HG03025 (cell line): ENCODE measurements around the gene RAD51B.
A peak's percentile ranks its signal among the peaks of the same experiment; 100 is the strongest.
"Not testable (repeated sequence)": the region's sequence is repeated elsewhere in the genome, so short reads cannot be mapped to it uniquely, and the experiment has no call there.

ENCODE experiments used
- ATAC-seq: cut with Tn5 transposase; IDR thresholded peaks from one replicate; pipeline ENCODE4 v1.9.1; 2021; ENCODE audit warnings: mild to moderate bottlenecking, moderate library complexity; ENCODE audit not compliant: unreplicated experiment, low FRiP score

RAD51B gene

DNA sequence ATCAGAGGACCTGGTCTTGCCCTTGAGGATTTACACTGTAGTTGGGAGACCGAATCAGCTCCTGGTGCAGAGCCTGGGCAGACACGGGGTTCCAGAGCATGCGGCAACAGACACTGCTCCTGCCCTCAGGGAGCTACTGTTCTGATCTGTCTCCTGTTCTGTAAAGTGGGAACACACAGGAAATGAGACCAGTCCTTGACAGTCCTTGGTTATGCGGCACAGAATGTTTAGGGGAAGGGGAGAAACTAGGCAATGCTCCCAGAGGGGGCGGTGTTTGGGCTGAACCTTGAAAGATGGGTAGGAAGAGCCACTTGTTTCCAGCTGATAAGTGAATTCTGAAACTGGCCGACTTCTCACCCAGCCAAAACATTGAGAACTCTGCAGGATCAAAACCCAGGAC, 840.9 kb downstream of the RAD51B start:
- ATAC-seq, result no peak

DNA sequence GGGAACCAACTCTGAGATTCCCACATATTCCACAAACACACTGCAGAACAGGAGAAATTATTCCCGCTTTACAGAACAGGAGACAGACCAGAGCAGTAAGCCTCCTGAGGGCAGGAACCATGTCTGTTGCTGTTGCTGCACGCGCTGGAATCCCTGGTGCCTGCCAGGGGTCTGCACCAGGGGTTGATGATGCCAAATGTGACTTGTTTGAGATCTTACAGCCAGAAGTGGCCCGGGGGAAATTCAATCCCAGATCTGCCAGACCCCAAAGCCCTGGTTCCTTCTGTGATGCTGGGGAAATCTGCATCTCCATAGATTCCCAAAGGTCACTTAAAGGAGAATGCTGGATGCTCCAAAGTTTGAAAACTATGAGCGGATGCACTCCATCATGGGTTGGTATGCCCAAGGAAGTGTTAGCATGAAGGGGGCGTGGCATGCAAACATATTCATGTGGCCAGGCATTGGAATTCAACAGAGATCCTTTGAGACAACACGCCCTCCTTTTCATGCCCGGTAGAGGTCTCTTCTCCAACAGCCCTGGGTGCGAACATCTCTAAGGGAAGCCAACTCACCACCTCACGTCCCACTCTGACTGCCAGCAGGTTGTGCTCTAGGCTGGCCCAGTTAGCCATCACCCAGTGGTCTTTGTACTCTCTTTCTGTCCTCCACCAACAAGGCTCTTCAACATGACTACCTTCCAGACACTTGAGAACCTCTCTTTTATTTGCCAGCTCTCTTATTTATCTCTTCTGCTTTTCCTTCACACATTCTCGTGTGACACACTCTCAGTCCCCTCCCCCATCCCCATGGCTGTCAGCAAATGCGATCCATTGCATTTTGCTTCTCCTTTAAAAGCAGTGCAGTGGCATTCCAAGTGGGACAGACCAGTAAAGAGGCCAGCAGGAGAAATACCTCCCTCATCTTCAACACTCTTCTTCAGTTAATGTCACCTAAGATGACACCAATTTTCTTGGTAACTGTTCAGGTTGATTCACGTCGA, 841.9 kb downstream of the RAD51B start:
- ATAC-seq, result no peak

DNA sequence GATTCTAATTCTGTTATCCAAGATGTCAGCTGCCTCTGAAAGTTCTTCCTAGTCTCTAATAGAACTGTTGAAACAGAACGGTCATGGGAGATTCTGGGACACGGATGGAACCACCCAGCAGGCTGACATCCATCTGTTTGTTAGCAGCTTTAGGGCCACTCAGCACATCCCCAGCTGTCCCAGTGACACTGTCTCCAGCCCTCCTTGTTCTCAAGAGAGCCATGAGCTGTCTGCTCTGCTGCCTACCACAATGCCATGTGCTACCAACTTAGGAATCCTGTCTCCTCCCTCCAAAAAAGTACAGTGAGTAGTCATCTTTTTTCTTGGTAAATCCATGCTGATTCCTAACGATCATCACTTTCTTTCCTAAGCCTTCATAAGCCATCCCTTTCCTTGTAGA, 842.8 kb downstream of the RAD51B start:
- no peak for ATAC-seq

DNA sequence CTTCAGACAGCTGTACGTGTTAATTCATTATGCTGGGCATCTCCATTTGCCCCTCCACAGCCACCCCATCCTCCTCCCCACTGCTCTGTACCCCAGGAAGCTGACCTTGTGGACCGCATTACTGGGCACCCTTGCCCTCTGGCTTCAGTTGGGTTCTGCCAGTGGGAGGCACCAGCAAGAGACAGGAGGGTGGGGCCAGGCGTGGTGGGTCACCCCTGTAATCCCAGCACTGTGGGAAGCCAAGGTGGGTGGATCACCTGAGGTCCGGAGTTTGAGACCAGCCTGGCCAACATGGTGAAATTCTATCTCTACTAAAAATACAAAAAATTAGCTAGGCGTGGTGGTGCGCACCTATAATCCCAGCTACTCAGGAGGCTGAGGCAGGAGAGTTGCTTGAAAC, 843.2 kb downstream of the RAD51B start:
- not testable (repeated sequence) for ATAC-seq

DNA sequence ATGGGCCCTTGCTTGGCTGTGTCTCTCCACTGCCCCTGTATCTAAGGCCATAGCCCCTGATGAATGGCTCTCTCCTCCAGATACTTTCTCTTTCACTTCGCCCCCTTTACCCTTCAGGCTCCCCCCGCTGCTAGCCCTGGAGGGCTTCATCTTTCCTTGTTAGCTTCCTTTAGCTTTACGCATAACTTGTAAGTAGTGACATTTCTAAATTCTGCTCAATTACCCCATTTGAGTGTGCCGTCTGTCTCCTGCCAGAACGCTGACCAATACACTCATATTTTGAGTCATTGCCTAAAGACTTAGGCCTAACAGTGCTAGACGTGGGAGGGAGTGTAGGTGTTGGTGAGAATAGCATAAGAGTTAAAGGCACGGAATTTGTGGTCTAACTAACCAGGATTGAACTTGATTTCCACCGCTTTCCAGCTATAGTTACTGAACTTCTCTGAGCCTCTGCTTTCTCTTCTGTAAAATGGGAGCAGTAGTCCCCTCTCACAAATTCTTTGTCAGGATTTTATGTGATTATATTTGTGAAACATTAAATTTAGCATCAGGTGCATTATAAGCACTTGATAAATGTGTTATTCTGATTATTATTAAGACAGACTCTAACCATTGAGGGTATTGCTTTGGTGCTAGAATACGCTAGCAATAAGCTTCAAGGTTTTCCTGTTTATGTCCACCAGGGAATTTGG, 844.0 kb downstream of the RAD51B start:
- ATAC-seq, result peak; percentile 65

DNA sequence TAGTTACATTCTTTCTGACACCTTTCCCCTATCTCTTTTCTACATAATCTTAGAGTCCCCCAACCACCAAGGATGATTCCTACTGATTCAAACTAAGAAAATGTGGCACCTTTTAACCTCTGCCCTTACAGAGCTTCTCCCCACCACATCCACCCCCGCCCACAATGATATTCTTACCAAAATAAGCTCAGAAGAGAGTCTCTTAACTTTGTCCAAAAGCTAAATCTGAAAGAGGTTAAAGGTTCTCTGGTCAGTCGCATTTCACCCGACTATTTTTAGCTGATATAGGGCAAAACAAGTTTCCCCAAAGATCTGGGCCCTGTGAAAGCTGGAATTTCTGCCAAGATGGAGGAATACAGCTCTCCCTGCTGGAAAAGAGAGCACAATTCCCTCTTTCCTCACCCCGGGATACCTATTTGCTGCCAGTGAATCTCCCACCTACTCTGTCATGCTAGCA, 844.7 kb downstream of the RAD51B start:
- ATAC-seq, result no peak

DNA sequence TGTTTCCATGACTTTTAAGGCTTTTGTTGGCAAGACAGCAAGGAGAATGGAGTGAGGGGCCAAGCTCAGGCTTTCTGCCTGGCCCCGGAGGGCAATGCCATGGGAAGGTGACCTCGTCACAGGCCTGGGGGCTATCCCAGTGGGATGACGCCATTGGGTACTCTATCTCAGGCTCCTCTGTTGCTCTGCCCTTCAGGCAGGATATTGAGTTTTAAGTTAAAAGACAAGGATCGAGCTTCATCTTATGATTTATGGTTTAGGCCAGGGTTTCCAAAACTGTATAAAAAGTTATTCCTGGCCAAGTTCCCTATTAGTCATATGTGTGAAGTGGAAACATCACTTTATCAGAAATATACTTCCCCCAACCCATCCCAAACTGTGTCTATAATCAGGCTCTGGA, 845.6 kb downstream of the RAD51B start:
- ATAC-seq, result no peak

DNA sequence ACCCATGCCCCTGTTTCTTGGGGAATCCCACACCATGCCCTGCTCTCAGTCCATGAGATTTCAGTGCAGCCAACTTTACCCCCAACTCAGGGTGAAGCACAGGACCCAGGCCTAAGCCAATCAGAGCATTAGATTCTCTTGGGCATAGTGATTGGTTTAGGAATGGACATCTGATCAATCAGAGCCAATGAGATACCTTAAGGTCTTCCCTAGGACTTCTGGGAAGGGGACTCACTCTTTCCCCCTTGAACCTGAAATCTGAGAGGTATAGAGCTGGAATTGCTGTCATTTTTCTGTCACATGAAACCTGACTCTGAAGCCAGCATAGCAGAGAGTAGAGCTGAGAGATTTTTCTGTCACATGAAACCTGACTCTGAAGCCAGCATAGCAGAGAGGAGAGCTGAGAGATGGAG, 846.2 kb downstream of the RAD51B start:
- ATAC-seq, result no peak

DNA sequence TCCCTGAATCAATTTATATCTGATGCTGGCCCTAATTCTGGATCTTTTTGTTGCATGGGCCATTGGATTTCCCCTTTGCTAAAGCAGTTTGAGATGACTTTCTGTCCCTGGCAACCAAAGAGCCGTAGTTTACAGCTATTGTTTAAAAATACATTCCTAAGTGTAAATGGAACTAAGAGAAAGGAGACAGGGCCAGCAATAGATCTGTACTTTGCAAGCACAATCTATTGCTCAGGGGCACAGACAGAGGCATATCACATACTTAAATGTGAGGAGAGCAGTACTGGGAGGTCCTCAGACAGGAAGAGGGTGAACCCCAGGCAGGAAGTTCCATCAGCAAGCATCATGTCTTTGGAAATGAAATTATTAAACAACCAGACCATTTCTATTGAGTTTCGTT, 846.7 kb downstream of the RAD51B start:
- ATAC-seq, result no peak

DNA sequence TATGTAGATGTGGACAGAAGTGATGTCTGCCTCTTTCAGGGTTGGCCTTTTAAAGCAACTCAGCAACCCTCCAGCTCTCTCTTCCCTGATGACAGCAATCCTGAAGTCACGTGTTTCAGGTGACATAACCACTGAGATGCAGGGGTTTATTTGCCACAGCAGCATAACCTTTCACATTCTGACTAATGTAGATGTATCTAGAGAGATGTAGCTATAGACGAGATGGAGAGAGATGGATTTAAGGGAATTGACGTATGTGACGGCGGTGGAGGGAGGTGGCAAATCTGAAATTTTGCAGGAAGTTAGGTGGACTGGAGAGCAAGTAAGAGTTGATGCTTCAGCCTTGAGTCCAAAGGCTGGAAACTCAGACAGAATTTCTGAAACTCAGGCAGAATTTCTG, 847.3 kb downstream of the RAD51B start:
- no peak for ATAC-seq

DNA sequence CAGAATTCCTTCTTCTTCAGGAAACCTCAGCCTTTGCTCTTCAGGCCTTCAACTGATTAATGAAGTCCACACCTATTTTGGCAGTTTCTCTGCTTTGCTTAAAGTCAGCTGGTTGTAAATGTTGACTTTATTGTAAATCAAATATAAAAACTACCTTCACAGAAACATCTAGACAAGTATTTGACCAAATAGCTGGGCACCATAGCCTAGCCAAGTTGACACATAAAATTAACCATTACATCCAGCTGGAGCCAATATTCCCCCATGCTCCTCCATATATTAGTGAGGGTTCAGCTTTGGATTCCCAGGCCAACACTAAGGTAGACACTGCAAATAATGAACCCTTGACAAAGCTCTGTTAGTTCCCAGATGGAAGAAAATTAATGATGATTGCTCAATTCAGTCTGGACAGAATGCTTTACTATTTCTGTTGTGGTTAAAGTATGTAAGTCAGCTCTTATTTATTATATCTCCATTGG, 847.8 kb downstream of the RAD51B start:
- ATAC-seq, result no peak

DNA sequence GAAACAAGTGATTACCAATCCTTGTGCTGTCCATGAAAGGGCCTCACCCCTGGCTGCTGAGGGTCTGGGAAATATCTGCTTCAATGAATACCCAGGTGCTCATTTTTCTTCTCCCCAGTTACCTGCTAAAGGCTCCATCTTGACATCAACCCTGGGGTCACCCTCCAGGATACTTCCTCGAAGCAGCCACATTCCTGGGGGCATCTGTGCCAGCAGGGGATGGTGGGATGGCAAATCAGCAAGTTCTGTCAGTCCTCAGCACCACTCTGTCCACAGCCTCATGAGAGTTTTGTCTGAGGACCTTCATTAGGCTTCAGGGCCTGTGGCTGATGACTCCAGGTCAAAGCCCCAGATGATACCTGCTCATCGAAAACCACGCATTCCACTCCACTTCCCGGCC, 848.4 kb downstream of the RAD51B start:
- no peak for ATAC-seq

DNA sequence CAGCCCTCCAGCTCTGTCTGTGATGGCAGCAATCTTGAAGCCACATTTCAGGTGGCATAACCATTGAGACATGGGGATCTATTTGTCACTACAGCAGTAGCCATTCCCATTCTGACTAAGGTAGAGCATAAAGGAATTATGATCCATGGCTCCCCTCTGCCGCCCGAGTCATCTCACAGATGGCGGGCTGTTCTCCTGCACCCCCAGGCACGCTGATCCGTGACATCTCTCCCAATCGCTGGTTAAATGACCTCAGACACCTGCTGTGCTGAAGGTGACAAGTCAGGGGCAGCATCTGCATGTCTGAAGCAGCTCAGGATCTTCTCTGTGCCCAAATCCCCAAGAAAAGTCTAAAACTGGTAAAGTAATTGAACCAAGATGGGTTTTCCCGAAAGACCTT, 849.0 kb downstream of the RAD51B start:
- no peak for ATAC-seq

DNA sequence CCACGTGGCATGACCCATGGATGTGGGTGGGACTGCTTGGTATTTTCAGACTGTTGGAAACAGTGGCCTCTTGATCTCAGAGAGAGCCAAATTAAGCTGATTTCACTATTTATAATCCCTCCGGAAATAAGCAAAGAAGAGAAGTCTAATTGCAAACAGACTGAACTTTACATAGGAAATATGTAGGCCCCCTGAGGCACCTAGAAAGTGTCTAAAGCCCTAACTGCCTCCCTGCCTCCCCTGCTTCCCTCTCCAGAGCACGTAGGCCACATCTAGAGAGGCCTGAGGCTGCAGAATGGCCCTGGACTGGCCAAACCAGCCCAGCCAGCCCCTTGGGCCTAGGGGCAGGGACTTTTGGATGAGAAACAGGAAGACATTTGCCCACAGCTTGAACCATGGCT, 849.5 kb downstream of the RAD51B start:
- ATAC-seq, result no peak

DNA sequence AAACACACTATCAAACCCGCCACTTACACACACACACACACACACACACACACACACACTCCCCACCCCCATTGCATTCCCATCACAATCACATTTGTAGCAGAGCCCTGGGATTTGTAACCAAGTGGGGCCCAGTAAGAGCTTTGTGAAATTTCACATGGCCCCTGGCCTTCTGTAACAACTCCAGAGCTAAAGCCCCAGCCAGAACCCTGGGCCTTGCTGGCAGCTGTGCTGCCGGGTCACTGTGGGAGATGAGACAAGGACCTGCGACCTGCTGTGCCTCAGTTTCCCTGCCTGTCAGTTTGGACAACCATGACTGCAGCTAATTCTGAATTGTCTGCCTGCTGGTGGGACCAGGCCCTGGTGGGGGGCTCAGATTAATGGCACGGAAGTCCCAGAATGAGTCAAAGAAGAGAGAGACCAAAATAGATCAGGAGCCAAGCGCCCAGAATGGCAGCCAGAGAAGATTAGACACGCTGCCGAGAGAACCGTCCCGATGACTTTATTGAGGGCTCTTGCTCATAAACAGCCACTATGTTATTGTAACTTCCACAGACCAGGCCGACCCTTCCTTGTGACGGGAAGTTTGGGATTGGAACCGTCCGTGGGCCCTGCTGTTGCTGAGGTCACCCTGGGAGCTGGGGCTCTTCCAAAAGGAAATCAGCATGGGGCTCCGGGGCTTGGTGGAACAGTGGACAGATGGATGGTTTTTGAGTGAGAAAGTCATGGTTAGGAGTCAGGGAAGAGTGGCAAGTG, 850.2 kb downstream of the RAD51B start:
- no peak for ATAC-seq

DNA sequence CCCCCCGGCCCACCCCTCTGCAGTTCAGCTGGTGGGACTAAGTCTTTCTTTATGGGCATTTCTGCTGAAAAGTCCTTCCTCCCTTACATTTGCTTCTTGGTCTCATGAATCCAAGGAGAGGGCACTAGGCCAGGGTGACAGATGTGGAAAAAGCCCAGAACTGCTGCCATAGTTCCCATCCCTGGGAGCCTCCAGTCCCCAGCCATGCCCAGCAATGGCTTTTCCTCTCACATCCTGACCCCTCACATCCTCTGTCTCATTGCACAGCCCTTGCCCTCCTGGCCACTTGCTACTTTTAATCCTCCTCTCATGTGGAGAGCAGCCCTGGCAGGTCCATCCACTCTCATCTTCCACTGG, 850.8 kb downstream of the RAD51B start:
- ATAC-seq, result no peak

DNA sequence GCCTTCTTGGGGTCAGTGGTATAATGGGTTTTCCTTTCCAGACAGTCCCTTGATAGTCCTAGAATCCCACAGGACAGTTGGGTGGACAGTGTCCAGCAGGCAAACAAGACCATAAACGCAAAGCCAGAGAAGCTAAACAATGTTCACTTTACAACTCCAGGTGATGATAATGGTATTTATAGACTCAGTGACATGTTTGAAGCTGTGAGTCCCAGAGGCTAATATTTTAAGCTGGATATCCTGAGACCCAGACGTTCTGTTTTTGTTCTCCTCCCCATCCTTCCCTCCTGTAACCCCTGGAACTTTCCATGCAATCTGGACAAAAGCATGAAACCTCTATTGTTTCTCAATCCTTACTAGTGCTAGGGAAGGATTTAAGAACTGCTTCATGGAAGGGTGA, 852.3 kb downstream of the RAD51B start:
- no peak for ATAC-seq

DNA sequence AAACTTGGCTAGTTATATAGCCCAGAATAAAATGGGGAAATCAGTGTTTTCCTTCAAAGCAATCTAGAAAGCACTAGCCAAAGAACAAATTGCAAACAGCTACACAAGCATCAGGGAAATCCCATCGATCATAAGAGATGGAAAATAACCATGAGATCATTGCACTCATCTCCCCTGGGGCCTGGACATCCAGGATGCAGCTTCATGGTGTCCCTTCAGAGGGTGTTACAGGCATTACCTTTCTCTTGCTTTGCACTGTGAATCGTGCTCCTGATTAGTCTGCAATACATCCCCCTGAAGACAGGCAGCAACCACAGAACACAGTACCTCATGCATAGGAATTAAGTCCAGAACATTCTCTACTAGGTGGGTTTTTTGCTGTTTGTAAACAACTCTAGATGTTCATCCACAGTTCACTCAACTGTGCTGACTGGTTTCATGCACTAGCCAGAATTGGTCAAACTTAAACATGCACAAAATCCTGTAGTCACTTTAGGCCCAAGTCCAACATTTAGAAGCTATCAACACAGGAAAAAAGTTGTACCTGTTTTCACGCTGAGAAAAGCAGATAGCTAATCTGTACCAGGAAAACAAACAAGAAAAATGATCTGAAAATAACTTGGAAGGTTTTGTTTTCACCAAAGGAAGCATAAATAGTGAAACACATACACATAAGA, 853.2 kb downstream of the RAD51B start:
- ATAC-seq, result no peak

DNA sequence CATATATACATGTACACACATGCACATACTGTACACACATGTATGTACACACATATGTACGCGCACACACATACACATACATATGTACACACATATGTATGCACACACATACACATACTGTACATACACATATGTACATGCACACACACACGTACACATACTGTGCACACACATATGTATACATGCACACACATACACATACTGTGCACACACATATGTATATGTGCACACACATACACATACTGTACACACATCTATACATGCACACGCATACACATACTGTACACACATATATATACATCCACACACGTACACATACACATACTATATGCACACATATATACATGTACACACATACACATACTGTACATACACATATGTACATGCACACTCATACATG, 853.9 kb downstream of the RAD51B start:
- no peak for ATAC-seq

DNA sequence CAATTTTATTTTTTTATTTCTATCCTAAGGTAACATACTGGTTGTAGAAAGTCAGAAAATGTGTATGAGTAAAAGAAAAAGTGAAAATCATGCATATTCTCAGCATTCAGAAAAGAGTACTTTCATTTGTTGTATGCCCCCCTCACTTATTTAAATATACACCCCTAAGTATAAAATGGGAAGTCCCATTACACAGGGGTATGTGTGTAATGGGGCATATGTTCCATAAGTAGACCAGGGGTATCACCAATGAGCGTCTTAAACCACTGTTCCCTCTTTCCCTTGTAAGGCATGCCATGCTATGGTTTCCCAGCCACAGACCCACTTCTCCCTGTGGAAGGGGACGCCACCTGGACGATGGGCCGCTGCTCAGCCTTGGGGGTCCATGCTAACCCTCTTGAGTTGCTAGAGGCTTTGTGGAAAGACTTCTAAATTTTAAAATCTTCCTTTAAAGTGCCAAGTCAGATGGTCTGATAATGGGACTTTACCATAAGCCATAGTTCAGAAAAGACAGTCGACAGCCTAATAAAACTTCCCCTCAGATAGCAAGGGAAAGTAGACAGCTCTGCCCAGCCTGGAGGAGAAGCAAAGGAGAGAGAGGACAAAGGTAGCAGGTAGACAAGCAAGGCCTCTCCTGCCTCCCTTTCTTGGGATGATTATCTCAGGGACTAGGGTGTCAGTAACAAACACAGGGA, 855.1 kb downstream of the RAD51B start:
- no peak for ATAC-seq
